ENCODE data around the gene GALNT9. TPM values are rescaled to one million over a fixed set of nuclear protein-coding genes. Genes with fewer than 3 reads are reported as not detected.
"Not testable (repeated sequence)": the region's sequence is repeated elsewhere in the genome, so short reads cannot be mapped to it uniquely, and the experiment has no call there.

Gene GALNT9
- total RNA-seq, 1 donor from 2014 or later = not detected

GRCh38 chr12:132151145-132151765 lies 178.1 kb downstream of the GALNT9 start:
- Histone ChIP-seq H3K4me3 (no peak overlapping the region), H3K27ac (replicated peaks) (no peak overlapping the region), H3K27me3 (ENCODE audit: low read depth) (no peaks in the 10 kb centered on the region), H3K9me3 (replicated peaks) (no peaks in the 10 kb centered on the region), H3K36me3 (peaks cover 26% of the 10 kb centered on the region), H3K4me1 (peaks cover 10% of the 10 kb centered on the region)
- no peak for TF ChIP-seq CTCF (IDR thresholded peaks at IDR 0.05; ENCODE audit: borderline replicate concordance)
- intact Hi-C loops (cut with micrococcal nuclease) = no loop called here
- DNase-seq = peak; percentile 13

- peaks cover 10% of the 10 kb centered on the region for H3K4me1 ChIP-seq
- H3K27ac ChIP-seq (replicated peaks) = no peak overlapping the region
- H3K27me3 ChIP-seq (ENCODE audit: low read depth) = no peaks in the 10 kb centered on the region
- no peak overlapping the region for H3K4me3 ChIP-seq
- DNase-seq = no peak
- intact Hi-C loops (cut with micrococcal nuclease) = no loop called here
- H3K36me3 ChIP-seq = peaks cover 26% of the 10 kb centered on the region
- no peaks in the 10 kb centered on the region for H3K9me3 ChIP-seq (replicated peaks)
- TF ChIP-seq CTCF (IDR thresholded peaks at IDR 0.05; ENCODE audit: borderline replicate concordance) = no peak
Measured at GRCh38 chr12:132150780-132151144, 178.6 kb downstream of the GALNT9 start.

DNA sequence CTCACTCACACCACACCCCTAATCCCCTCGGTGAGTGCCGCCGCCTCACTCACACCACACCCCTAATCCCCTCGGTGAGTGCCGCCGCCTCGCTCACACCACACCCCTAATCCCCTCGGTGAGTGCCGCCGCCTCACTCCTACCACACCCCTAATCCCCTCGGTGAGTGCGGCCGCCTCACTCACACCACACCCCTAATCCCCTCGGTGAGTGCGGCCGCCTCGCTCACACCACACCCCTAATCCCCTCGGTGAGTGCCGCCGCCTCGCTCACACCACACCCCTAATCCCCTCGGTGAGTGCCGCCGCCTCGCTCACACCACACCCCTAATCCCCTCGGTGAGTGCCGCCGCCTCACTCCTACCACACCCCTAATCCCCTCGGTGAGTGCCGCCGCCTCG lies 179.9 kb downstream of the GALNT9 start:
- Histone ChIP-seq H3K36me3 (peaks cover 26% of the 10 kb centered on the region), H3K4me1 (peaks cover 22% of the 10 kb centered on the region)
- H3K9me3 ChIP-seq (replicated peaks); DNase-seq; intact Hi-C loops (cut with micrococcal nuclease); H3K4me3 ChIP-seq; H3K27me3 ChIP-seq (ENCODE audit: low read depth); H3K27ac ChIP-seq (replicated peaks): not testable (repeated sequence)

GRCh38 chr12:132148368-132149045 lies 180.9 kb downstream of the GALNT9 start:
- no peaks in the 10 kb centered on the region for H3K9me3 ChIP-seq (replicated peaks)
- H3K4me3 ChIP-seq = no peak overlapping the region
- peaks cover 20% of the 10 kb centered on the region for H3K4me1 ChIP-seq
- intact Hi-C loops (cut with micrococcal nuclease) = no loop called here
- no peak for TF ChIP-seq CTCF (IDR thresholded peaks at IDR 0.05; ENCODE audit: borderline replicate concordance)
- DNase-seq = peak; percentile 8
- no peaks in the 10 kb centered on the region for H3K27me3 ChIP-seq (ENCODE audit: low read depth)
- H3K36me3 ChIP-seq = peaks cover 26% of the 10 kb centered on the region
- no peak overlapping the region for H3K27ac ChIP-seq (replicated peaks)

DNA sequence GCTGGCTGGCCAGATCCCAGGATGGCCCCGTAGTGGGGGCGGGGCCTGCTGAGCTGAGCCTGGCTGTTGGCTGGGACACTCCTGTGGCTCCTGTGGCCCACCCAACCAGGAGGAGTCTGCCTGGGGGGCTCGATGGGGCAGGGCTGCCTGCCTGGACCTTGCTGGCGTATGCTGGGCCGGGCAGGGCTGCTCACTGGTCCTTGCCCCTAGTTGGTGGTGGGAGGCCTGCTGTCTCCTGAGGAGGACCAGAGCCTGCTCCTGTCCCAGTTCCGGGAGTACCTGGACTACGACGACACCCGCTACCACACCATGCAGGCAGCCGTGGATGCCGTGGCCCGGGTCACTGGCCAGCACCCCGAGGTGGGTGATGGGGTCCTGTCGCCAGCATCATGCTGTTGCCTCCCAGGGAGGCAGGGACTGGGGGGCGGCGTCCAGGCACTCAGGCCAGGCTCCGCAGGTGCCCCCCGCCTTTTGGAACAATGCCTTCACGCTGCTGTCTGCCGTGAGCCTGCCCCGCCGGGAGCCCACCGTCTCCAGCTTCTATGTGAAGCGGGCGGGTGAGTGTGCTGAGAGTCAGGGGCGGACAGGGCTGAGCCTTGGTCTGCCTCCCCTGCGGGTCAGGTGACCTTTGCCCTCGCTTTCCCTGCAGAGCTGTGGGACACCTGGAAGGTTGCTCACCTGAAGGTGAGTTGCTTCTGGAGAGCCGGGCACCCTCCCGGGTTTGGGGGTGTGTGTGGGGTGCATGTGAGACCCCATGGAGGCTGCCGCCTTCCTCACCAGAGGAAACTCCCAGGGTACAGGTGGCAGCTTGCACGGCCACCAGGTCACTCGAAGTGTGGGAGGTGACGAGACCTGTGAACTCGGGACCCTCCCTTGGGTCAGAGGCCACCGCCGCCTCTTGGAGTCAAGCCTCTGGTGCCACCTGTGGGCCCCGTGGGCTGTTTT lies 181.7 kb downstream of the GALNT9 start:
- TF ChIP-seq CTCF (IDR thresholded peaks at IDR 0.05; ENCODE audit: borderline replicate concordance) = no peak
- Histone ChIP-seq H3K27ac (replicated peaks) (no peak overlapping the region), H3K4me1 (peaks cover 28% of the 10 kb centered on the region), H3K4me3 (no peak overlapping the region), H3K9me3 (replicated peaks) (no peaks in the 10 kb centered on the region), H3K27me3 (ENCODE audit: low read depth) (no peaks in the 10 kb centered on the region), H3K36me3 (peaks cover 26% of the 10 kb centered on the region)
- intact Hi-C loops (cut with micrococcal nuclease) = no loop called here
- DNase-seq = peak; percentile 15

Measured in left ventricle myocardium inferior (tissue), 1 donor.